Embryonic facial prominence (tissue), 1 donor: Measurements from ENCODE around the gene PSME1.

ENCODE experiments used
- DNase-seq: peaks from one replicate; pipeline ENCODE4 v3.0.0-alpha.2; 2016; ENCODE audit errors: extremely low spot score

Gene PSME1

DNA sequence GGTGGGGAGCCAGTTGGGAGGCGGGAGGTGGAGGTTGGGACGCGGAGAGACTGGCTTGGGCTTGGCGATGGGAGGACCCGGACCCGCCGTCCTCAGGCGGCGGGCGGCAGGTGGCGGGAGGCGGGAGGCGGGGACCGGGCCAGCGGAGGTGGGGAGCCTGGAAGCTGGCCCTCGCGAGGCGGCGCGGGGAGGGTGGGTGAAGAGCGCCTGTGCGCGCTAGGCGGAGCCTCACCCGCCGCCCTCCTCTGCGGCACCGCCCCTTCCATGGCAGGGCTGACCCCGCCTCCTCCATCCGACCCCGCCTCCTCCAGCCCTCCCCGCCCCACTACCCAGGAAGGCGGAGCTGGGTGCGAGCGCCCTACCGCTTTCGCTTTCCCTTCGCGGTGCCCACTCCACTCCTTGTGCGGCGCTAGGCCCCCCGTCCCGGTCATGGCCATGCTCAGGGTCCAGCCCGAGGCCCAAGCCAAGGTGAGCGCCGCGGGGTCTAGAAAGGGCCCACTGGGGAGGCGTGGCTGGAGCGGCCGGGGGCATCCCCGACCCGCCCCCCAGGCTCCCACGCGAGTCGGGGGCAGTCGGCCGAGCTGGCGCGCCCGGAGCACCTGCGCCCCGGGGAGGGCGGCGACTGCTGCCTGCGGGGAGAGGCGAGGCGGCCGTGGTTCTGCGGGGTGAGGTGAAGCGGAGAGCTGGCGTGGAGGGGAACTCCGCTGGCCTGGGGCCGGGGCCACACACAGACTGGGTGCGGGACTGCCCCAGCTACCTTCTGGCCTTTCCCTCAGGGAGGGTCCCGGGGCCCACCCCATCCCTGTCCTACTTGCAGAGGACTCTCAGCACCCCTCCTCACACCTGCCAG is at the start of gene PSME1:
TSS of gene PSME1 (plus strand) at position 361 of the 850 bp plus-strand sequence. CDS start at position 430, 69 bp downstream.
- DNase-seq, result peak; percentile 82

DNA sequence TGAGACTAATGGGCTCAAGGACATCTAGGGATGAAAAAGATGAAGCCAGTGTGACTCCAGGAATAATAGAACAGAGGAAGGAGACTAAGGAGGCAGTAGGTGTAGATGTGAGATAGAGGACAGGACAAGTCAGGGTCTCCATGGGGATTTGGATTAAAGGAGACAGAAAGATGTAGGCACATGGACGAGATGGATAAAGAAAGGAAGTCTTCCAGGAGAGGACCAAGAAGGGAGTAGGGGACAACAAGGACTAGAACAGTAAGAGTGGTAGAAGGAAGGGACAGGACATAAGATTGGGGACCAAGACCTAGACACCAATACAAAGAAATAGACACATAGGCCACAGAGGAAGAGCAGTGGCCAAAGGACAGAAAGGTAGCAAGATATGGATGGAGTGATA is 49.0 kb upstream of the PSME1 start:
- DNase-seq, result no peak

DNA sequence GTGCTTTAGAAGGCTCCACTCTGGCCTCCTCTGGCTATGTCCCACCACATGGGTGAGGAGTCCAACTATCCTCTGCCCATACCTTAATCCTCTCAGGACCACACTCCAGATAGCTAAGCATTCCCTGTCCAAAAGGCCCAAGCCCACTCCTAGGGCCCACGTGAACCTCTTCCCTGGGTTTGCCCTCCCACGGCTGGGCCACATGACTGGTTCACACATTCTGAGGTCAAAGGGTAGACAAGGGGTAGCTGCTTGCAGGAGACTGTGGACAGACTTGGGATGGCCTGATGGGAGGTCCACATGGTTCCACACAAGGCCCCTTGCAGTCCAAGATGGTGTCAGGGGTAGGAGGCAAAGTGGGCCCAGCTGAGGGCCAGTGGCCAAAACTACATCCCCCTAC is 47.9 kb upstream of the PSME1 start:
- no peak for DNase-seq

DNA sequence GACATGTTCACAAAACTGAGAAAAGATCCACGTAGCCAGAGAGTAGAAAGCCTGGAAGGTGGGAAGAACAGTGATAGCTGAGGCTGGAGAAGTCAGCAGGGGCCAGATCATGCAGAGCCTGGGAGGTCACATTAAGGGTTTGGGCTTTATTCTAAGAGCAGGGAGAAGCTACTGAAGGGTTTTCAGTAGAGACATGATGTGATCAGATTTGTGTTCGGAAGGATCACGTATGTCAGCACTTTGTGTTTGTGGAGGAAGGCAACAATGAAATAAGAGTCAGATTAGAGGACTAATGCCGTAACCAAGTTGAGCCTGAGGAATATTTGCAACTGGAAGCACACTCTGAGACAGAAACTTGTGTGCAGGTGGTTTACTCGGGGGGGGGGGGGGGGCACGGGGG is 46.1 kb upstream of the PSME1 start:
- no peak for DNase-seq

DNA sequence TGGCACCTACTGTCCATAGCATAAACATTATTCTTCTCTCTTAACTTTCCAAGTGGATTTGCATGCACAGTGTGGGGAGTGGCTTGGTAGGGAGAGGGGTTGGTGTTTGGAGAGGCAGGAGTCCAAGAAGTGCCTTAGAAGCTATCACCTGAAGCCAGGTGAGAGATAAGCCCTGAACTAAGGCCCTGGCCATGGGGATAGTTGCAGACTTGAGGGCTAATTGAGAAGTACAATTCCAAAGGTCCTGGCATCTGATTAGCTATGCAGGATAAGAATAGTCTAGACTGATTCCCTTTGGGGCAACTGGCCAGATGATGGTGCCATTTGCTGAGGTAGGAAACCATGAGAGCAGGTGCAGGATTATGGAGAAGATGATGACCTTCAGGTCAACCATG is 43.9 kb upstream of the PSME1 start:
- DNase-seq, result no peak

DNA sequence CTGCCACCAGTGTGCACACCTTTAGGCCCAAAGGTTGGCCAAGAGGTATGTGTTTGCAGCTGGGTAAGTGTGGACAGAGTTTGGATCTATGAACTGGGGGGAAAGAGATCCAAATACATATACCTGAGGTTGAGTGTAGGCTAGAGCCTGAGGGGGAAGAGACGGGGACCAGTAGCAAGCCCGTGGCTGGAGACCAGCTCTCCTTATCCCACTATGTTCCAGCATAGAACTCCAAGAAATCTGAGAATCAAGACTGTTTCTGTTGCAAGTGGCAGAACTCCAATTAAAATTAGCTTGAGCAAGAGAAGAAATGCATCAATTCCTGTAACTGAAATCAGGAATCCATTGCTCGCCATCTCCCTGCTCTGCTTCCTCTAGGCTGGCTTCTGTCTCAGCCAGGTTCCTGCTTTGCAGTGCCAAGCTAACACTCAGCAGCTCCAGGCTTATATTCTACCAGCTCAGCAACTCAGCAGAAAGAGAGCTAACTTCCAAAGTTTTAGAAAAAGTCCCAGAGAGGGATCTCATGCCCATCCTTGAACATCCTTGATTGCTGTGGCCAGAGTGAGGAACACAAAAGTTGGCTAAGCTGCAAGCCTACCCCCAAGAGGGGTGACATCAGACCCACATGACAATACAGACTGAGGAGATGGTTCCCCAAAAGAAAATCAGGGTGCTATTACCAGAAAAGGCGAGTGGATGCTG is 43.3 kb upstream of the PSME1 start:
- no peak for DNase-seq

DNA sequence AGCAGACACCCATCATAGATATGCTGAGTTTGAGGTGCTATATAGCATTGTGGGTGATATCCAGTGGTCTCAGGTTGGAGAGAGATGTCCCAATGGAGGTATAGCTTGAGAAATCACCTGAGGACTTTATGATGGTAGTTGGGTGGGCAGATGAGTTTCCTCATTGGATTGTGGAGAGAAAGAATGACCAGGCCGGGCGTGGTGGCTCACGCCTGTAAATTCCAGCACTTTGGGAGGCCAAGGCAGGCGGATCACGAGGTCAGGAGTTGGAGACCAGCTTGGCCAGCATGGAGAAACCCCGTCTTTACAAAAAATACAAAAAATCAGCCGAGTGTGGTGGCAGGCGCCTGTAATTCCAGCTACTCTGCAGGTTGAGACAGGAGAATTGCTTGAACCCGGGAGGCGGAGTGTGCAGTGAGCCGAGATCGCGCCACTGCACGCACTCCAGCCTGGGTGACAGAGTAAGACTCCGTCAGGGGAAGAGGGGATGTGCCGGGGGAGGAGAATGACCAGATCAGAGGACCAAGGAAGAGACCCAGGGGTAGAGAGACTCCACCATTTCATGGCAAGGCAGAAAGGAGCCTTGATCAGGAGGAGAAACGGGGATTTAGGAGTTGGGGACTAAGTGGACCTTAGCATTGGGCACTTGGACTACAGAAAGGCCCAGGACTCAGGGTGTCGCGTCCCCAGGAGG is 42.6 kb upstream of the PSME1 start:
- DNase-seq, result no peak

DNA sequence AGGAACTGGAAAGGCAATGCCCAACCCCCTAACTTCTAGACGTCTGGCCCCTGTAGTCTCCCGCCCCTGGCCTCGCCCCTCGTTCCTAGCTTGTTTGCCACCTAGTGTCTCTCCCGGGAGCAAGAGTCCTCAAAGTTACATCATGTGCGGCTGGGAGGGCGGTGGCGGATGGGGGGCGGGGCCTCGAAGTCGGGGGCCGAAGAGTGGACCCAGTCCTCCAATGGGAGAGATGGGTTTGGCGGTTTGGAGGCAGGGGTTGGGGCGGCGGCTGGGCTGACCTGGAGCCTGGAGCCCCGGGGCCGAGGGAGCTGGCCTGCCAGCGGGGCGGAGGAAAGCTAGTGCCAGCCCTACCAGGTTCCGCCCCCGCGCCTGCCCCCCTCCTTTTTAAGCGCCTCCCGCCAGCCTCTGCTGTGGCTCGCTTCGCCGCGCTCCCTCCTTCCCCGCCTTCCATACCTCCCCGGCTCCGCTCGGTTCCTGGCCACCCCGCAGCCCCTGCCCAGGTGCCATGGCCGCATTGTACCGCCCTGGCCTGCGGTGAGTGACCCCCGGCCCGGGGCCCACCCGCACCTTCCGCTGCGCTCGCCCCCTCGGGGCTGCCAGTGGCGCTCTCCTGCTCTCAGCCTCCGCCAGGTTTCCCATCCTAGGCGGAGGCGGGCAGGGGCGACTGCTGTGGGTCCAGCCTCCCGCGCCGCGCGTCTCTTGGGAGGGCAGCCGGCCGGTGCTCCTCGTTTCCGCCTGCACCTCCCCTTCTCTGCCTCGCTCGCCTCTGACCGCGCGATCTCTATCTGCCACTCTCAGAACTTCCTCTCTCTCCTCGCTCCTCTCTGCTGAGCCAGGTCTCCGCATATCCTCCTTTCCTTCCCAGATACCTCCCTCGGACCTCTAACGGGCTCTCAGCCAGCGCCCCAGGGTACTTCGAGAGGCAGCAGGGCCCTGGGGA is 41.8 kb upstream of the PSME1 start, which contains the start of gene PCK2:
TSS of gene PCK2 (plus strand) at position 411 of the 940 bp plus-strand sequence. CDS start at position 506, 95 bp downstream.
- DNase-seq, result peak; percentile 69

DNA sequence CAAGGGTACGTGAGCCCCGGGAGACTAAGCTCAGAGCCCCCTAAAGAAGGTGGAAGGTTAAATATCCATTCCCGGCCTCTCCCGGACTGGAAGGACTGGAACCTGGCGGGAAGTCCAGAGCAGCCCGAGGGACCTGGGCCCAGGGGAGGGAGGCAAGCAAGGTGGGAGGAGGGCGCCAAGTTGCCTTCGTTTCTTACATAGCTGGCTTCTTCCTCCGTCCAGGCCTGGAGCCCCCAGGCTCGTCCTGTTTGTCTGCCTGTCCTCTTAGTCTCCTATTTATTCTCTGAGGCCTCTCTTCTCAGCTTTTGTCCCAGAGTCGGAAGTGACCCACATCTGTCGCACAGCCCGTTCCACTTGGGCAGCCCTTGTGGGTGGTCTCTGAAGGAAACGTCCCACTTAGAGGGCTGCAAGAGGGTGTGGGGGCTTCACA is 41.1 kb upstream of the PSME1 start:
- no peak for DNase-seq

DNA sequence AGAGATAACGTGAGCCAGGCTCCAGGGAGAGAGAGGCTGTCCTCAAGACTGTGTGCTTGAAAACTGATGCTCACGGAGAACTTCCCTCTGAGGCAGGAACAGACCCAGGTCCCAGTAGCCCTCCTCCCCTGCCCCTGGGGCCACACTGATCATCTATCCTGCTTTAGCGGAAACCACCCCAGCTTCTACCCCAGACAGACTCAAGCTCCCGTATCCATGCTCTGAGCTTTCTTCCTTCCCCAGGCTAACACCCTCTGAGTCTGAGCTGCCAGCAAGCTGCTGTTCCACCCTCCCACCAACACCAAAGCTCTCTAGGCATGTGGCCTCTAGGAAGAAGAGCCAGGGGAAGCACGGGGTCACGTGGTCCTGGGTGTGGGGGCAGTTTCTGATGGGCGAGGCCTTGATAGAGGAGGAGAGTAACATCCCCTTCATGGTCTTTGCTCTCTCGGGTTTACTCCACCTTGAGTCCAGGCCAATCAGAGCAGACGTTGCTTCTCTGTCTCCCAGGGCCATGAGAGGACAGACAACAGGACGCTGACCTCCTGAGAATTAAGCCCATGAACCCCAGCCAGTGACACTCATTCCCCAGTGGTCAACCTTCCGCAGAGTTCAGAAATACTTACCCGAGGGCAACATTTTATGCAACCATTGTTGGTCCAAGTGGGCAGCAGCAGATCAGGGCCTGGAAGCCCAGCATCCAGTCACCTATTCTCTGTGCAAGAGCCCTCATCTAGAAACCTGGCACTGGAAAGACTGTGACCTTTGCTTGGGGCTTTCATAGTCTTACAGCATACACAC is 40.5 kb upstream of the PSME1 start:
- DNase-seq, result no peak

DNA sequence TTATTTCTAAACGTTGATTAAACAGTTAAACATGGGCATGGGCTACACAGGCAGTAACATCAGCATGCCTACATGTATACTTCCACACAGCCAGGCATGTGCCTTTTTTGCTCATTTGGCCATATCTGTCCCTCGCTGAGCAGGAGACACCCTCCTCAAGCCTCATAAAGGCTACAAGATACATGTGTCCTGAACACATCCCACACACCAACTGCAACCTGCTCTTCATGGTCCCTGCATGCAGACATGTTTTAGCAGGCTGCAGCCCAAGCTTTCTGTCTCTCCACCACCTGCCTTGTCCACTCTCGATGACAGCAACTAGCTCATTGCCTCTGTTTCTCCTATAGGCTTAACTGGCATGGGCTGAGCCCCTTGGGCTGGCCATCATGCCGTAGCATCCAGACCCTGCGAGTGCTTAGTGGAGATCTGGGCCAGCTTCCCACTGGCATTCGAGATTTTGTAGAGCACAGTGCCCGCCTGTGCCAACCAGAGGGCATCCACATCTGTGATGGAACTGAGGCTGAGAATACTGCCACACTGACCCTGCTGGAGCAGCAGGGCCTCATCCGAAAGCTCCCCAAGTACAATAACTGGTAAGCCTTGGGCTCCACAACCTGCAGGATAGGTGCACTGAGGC is 39.3 kb upstream of the PSME1 start:
- DNase-seq, result no peak

DNA sequence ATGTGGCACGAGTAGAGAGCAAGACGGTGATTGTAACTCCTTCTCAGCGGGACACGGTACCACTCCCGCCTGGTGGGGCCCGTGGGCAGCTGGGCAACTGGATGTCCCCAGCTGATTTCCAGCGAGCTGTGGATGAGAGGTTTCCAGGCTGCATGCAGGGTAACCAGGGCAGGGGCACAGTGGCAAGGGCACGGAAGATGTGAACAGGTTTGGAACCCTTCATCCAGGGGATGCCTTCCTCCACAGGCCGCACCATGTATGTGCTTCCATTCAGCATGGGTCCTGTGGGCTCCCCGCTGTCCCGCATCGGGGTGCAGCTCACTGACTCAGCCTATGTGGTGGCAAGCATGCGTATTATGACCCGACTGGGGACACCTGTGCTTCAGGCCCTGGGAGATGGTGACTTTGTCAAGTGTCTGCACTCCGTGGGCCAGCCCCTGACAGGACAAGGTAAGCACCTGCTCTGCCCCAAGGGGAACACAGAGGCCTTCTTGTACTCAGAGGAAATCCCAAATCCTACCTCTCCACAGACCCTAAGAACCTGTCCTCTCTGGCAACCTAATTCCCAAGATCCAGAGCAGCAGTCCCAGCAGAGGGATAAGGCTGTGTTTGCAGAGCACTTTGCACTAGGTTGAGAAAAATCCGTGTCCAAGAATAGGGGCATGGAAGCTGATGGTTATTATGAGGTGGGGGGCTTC is 37.6 kb upstream of the PSME1 start:
- DNase-seq, result no peak

DNA sequence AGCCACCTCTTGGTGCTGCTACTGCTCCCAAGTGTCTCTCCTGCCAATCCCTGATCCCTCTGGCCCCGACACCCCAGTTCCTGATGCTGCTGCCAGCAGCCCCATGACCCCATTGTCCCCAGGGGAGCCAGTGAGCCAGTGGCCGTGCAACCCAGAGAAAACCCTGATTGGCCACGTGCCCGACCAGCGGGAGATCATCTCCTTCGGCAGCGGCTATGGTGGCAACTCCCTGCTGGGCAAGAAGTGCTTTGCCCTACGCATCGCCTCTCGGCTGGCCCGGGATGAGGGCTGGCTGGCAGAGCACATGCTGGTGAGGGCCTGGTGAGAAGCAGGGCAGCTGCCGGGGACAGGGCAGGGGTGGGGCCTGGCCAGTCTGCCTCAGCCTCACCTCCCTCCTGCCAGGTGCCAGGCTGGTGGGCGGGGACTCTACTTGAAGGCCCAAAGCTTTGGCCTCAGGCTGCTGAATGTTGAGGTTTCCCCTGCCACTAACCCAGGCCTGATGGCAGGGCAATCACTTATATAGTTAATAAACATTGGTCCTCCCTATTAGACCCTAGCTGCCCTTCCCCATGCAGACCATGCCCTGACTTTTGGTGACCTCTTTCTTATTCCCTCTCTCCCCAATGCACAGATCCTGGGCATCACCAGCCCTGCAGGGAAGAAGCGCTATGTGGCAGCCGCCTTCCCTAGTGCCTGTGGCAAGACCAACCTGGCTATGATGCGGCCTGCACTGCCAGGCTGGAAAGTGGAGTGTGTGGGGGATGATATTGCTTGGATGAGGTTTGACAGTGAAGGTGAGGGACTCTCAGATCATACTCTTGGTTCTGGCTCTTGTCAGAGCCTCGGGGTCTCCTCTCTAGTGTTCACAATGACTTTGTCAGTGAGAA is 36.8 kb upstream of the PSME1 start:
- DNase-seq, result no peak

DNA sequence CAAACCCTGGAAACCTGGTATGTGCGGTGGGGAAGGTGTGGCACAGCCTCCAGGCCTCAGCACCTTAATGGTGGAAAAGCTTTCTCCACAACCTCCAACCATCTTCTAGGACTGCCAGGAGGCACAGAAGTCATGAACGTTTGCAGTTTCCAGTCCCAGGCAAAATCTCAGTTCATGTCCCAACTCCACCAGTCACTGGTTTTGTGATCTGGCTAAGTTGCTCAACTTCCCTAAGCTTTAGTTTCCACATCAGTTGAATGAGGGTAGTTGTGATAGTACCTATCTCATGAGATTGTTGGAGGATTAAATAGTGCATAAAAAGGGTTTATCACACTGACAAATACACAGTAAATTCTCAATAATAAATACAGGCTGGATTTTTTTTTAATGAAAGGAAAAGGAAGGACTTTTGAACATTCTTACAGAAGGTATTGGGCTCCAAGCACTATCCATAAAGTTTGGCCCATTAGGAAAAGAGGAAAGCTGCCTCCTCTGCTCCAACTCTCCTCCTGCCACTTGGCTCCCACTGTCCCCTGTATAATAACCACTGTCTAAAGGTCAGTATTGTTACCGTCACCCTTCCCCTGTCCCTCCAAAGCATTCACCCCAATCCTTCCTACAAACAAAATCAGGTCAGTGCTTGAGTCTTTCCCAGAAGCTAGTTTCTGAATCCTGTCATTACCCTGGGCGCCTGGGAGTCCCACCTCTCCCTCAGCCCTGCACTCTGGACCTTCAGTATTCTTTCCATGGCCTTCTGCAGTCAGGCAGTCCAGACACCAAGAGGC is 35.6 kb upstream of the PSME1 start:
- no peak for DNase-seq

DNA sequence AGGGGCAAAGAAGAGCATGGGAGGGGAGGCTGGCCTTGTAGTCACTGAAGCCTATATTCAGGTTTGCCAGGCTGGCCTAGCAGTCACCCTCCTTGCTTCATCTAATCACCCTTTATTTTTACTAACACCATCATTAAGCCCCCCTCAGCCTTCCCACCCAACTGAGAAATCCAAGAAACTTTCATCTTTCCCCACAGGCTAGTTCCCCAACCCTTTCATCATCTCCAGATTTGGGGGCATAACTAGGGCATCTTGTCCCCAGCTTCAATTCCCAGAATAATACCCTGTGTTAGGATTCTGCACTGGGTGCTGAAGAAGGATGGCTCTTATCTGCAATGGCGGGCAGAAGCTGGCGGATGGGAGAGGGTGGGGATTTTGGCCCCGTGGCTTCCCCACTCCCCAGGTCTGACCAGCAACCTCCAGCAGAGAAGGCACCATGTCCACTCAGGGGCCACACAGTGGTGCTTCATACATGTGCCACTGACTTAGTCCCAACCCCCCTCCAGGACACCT is 35.0 kb upstream of the PSME1 start:
- DNase-seq, result no peak

DNA sequence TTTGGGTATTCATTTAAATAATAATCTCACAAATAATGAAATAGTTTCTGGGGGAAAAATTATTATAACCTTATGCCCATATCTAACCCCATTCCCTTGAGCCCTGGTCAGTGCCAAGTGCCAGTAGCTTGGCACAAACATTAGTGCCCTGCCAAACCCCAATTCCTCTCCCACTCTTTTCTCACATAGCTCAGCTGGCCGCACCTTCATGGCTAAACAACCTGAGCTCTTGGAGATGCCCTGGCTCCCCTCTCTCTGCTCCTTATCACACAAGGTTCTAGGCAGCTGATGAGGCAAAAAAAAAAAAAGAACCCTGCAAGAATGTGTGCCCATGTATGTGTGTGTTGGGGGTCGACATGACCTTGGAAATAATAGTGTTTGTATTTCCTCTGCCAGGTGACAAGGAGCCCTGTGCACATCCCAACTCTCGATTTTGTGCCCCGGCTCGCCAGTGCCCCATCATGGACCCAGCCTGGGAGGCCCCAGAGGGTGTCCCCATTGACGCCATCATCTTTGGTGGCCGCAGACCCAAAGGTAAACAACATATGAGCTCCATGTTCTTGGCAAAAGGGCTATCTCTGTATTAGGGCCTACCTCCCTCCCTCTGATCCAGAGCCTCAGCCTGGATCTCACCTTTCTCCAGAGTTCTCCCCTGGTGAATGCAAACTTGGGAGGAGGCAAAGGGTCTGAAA is 33.5 kb upstream of the PSME1 start:
- DNase-seq, result no peak

DNA sequence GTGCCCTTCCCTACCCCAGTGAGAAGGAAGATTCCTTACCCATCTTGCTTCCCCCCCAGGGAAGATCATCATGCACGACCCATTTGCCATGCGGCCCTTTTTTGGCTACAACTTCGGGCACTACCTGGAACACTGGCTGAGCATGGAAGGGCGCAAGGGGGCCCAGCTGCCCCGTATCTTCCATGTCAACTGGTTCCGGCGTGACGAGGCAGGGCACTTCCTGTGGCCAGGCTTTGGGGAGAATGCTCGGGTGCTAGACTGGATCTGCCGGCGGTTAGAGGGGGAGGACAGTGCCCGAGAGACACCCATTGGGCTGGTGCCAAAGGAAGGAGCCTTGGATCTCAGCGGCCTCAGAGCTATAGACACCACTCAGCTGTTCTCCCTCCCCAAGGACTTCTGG is 32.5 kb upstream of the PSME1 start:
- no peak for DNase-seq
